H1 (cell line): ENCODE results near the gene NHP2. TPM values are rescaled to one million over a fixed set of nuclear protein-coding genes. Genes with fewer than 3 reads are reported as not detected.

Experiments
- CTCF ChIA-PET: fragments of 300-600 bp; sonication (Branson Sonifier 250); formaldehyde crosslinking; loops from one replicate; lab custom pipeline; 2021; ENCODE audit not compliant: partially characterized antibody; lab: Charles Lee
- POLR2A ChIA-PET: fragments of 300-600 bp; sonication (Branson Sonifier 250); formaldehyde crosslinking; loops from one replicate; lab custom pipeline; 2021; ENCODE audit warnings: inconsistent platforms; ENCODE audit not compliant: partially characterized antibody; lab: Charles Lee
- DNase-seq, 2 experiments: peaks; one replicate each; pipeline versions ENCODE4 v3.0.0 to v3.0.0-alpha.2; 2010 to 2022; ENCODE audit warnings: low spot score in 2 of 2, low read depth in 1 of 2, mixed read lengths in 1 of 2
- FAIRE-seq: peaks from 2 replicates; lab custom pipeline; 2011; peaks lifted over from hg19 to GRCh38; lab: Jason Lieb, UNC
- H2AFZ ChIP-seq: 2 replicates; pipeline ENCODE4 v1.8.1; 2012; ENCODE audit warnings: low read length, inconsistent platforms
- H2AK5ac ChIP-seq: 2 replicates; pipeline ENCODE4 v1.6.1; 2013; ENCODE audit warnings: low read depth, low read length
- H2BK120ac ChIP-seq: replicated peaks from 2 replicates; pipeline ENCODE3; 2013; ENCODE audit warnings: low read depth, low read length, inconsistent platforms
- H2BK12ac ChIP-seq: 2 replicates; pipeline ENCODE4 v1.6.1; 2013; ENCODE audit warnings: low read depth, low read length
- H2BK15ac ChIP-seq: 2 replicates; pipeline ENCODE4 v1.6.1; 2013; ENCODE audit warnings: low read length
- H2BK20ac ChIP-seq: 2 replicates; pipeline ENCODE4 v1.6.1; 2013; ENCODE audit warnings: low read length
- H2BK5ac ChIP-seq: 2 replicates; pipeline ENCODE4 v1.6.1; 2013; ENCODE audit warnings: low read depth, low read length
- H3K14ac ChIP-seq: 2 replicates; pipeline ENCODE4 v1.6.1; 2013; ENCODE audit warnings: inconsistent platforms; ENCODE audit not compliant: insufficient read length
- H3K18ac ChIP-seq: 2 replicates; pipeline ENCODE4 v1.6.1; 2013; ENCODE audit warnings: low read length; ENCODE audit errors: extremely low read depth
- H3K23ac ChIP-seq: 2 replicates; pipeline ENCODE4 v1.6.1; 2013; ENCODE audit warnings: inconsistent platforms; ENCODE audit not compliant: insufficient read length
- H3K23me2 ChIP-seq: 2 replicates; pipeline ENCODE4 v1.6.1; 2013; ENCODE audit warnings: low read depth, low read length
- H3K27ac ChIP-seq: 2 replicates; pipeline ENCODE4 v1.6.1; 2011; ENCODE audit warnings: low read depth, low read length, inconsistent platforms
- H3K27me3 ChIP-seq, 4 experiments: replicated peaks in 1 of 4; 1 replicate in 1 of 4; 2 replicates in 3 of 4; pipeline versions ENCODE4 v1.6.1 to v1.8.1; 2011 to 2013; ENCODE audit warnings: low read length in 3 of 4, mild to moderate bottlenecking in 3 of 4, inconsistent platforms in 2 of 4, mixed read lengths in 2 of 4, moderate library complexity in 1 of 4; ENCODE audit not compliant: control insufficient read depth in 3 of 4, insufficient read depth in 3 of 4; ENCODE audit errors: extremely low read depth in 1 of 4
- H3K36me3 ChIP-seq, 4 experiments: 2 replicates each; pipeline versions ENCODE4 v1.6.1 to v1.8.1; 2011 to 2013; ENCODE audit warnings: mild to moderate bottlenecking in 4 of 4, low read length in 3 of 4, moderate library complexity in 2 of 4, control low read depth in 1 of 4, inconsistent platforms in 1 of 4; ENCODE audit not compliant: insufficient read depth in 4 of 4, control insufficient read depth in 2 of 4
- H3K4ac ChIP-seq: replicated peaks from 2 replicates; pipeline ENCODE3; 2013; ENCODE audit warnings: low read length, low read depth, mixed read lengths, inconsistent platforms; ENCODE audit not compliant: insufficient read length
- H3K4me1 ChIP-seq, 4 experiments: replicated peaks in 1 of 4; 1 replicate in 1 of 4; 2 replicates in 3 of 4; pipeline versions ENCODE4 v1.6.1 to v1.8.1; 2011 to 2013; ENCODE audit warnings: low read length in 3 of 4, inconsistent platforms in 2 of 4, mixed read lengths in 1 of 4; ENCODE audit not compliant: insufficient read depth in 4 of 4, control insufficient read depth in 3 of 4
- H3K4me2 ChIP-seq, 2 experiments: 2 replicates each; pipeline versions ENCODE4 v1.6.1 to v1.8.1; 2011 to 2013; ENCODE audit warnings: low read depth in 2 of 2, low read length in 2 of 2, control low read depth in 1 of 2, inconsistent platforms in 1 of 2, mild to moderate bottlenecking in 1 of 2; ENCODE audit not compliant: insufficient read depth in 1 of 2
- H3K4me3 ChIP-seq, 4 experiments: fragments of 200-600, 300-600 bp in 1 of 4; sonication (generic), shearing (Covaris generic), sonication (Bioruptor Twin) in 1 of 4; 2 replicates each; pipeline versions ENCODE4 v1.5.1 to v1.8.1; 2011 to 2016; ENCODE audit warnings: low read length in 4 of 4, low read depth in 3 of 4, control low read depth in 2 of 4, inconsistent platforms in 2 of 4, mild to moderate bottlenecking in 2 of 4, mixed read lengths in 1 of 4, moderate library complexity in 1 of 4; ENCODE audit not compliant: insufficient read depth in 2 of 4; ENCODE audit errors: extremely low read depth in 1 of 4
- H3K56ac ChIP-seq: replicated peaks from 2 replicates; pipeline ENCODE3; 2013; ENCODE audit warnings: low read depth, mild to moderate bottlenecking, mixed read lengths, low read length, inconsistent platforms; ENCODE audit not compliant: insufficient read length
- H3K79me1 ChIP-seq: 2 replicates; pipeline ENCODE4 v1.6.1; 2013; ENCODE audit warnings: low read depth, low read length, control low read depth
- H3K79me2 ChIP-seq, 2 experiments: 2 replicates each; pipeline versions ENCODE4 v1.6.1 to v1.8.1; 2012 to 2013; ENCODE audit warnings: low read length in 2 of 2, mild to moderate bottlenecking in 2 of 2, inconsistent platforms in 1 of 2; ENCODE audit not compliant: insufficient read depth in 2 of 2, control insufficient read depth in 1 of 2
- H3K9ac ChIP-seq, 4 experiments: replicated peaks in 1 of 4; 1 replicate in 1 of 4; 2 replicates in 3 of 4; pipeline versions ENCODE4 v1.6.1 to v1.8.1; 2011 to 2013; ENCODE audit warnings: low read depth in 3 of 4, low read length in 3 of 4, control low read depth in 2 of 4, mild to moderate bottlenecking in 2 of 4, moderate library complexity in 2 of 4, inconsistent platforms in 1 of 4; ENCODE audit errors: extremely low read depth in 1 of 4
- H3K9me3 ChIP-seq, 2 experiments: 2 replicates each; pipeline versions ENCODE4 v1.6.1 to v1.8.1; 2012 to 2013; ENCODE audit warnings: mild to moderate bottlenecking in 2 of 2, moderate library complexity in 2 of 2, control low read depth in 1 of 2, inconsistent platforms in 1 of 2, low read depth in 1 of 2, low read length in 1 of 2, mixed read lengths in 1 of 2; ENCODE audit not compliant: insufficient read depth in 2 of 2
- H4K20me1 ChIP-seq, 2 experiments: replicated peaks in 1 of 2; 2 replicates each; pipeline versions ENCODE3 to v1.8.1; 2011 to 2013; ENCODE audit warnings: inconsistent platforms in 2 of 2, low read length in 2 of 2, mild to moderate bottlenecking in 1 of 2; ENCODE audit not compliant: insufficient read depth in 2 of 2, control insufficient read depth in 1 of 2
- H4K5ac ChIP-seq: 2 replicates; pipeline ENCODE4 v1.6.1; 2013; ENCODE audit warnings: low read length, low read depth, mixed read lengths, inconsistent platforms; ENCODE audit not compliant: insufficient read length
- H4K8ac ChIP-seq: 2 replicates; pipeline ENCODE4 v1.8.0; 2013; ENCODE audit warnings: mild to moderate bottlenecking, moderate library complexity, low read length, inconsistent platforms; ENCODE audit not compliant: insufficient read depth; ENCODE audit errors: extremely low read depth
- H4K91ac ChIP-seq: replicated peaks from 2 replicates; pipeline ENCODE3; 2013; ENCODE audit warnings: low read length, mixed read lengths, inconsistent platforms; ENCODE audit not compliant: insufficient read length
- CHD1 ChIP-seq: IDR thresholded peaks from 2 replicates; pipeline ENCODE4 v1.6.1; 2012; ENCODE audit warnings: low read depth, low read length, improper control_type of control experiment
- E2F6 ChIP-seq: IDR thresholded peaks from 2 replicates; pipeline ENCODE4 v1.6.1; 2012; ENCODE audit warnings: inconsistent platforms
- EGR1 ChIP-seq: IDR thresholded peaks from 2 replicates; pipeline ENCODE4 v1.6.1; 2011; ENCODE audit warnings: low read depth, low read length, borderline replicate concordance
- FOSL1 ChIP-seq: IDR thresholded peaks from 2 replicates; pipeline ENCODE4 v1.6.1; 2011; ENCODE audit warnings: mild to moderate bottlenecking, low read depth, low read length, moderate library complexity; ENCODE audit not compliant: insufficient read depth
- JUND ChIP-seq: IDR thresholded peaks from 2 replicates; pipeline ENCODE4 v1.6.1; 2011; ENCODE audit warnings: mild to moderate bottlenecking, improper control_type of control experiment, low read length
- KDM1A ChIP-seq: fragments of 200-600, 300-600 bp; sonication (generic); IDR thresholded peaks from 2 replicates; pipeline ENCODE4 v1.7.1; 2016; ENCODE audit warnings: mild to moderate bottlenecking, low read length, borderline replicate concordance
- PHF8 ChIP-seq: fragments of 200-600 bp; sonication (generic); conservative IDR thresholded peaks from 2 replicates; pipeline ENCODE4 v1.7.1; 2012; ENCODE audit warnings: low read depth, mild to moderate bottlenecking, inconsistent platforms, low read length, moderate library complexity
- POLR2AphosphoS5 ChIP-seq: IDR thresholded peaks from 2 replicates; pipeline ENCODE4 v1.6.1; 2011; ENCODE audit warnings: low read depth, low read length
- SP1 ChIP-seq: IDR thresholded peaks from 2 replicates; pipeline ENCODE4 v1.6.1; 2011; ENCODE audit warnings: low read depth, low read length
- TAF1 ChIP-seq: IDR thresholded peaks from 2 replicates; pipeline ENCODE4 v1.6.1; 2011; ENCODE audit warnings: mild to moderate bottlenecking, low read depth, low read length
- TBP ChIP-seq: IDR thresholded peaks from 2 replicates; pipeline ENCODE4 v1.6.1; 2011; ENCODE audit warnings: low read depth, low read length, improper control_type of control experiment
- TCF12 ChIP-seq: IDR thresholded peaks from 2 replicates; pipeline ENCODE4 v1.6.1; 2011; ENCODE audit warnings: low read depth, mild to moderate bottlenecking, low read length
- WGBS, 2 experiments: shearing (Covaris generic) in 1 of 2; methylation state at CpG; one replicate each; pipeline versions ENCODE4 v1.1.6 to v1.1.7; 2013 to 2015; ENCODE audit warnings: low lambda C conversion rate in 2 of 2, mixed read lengths in 2 of 2, inconsistent platforms in 1 of 2, low coverage in 1 of 2, missing lambda C conversion rate in 1 of 2; ENCODE audit not compliant: insufficient replicate concordance in 2 of 2, insufficient coverage in 1 of 2, insufficient read length in 1 of 2; ENCODE audit errors: extremely low coverage in 1 of 2, missing lambda C conversion rate in 1 of 2; 5-methylcytosine and 5-hydroxymethylcytosine counted together
- polyA plus RNA-seq, 7 experiments: library from polyadenylated mRNA; depleted of rRNA in 3 of 7; stranded (reverse) in 5 of 7; unstranded in 2 of 7; fragments of >200 nt in 5 of 7; fragments of 200-250 nt in 2 of 7; gene quantifications; 1 replicate in 5 of 7; 2 replicates in 1 of 7; 4 replicates in 1 of 7; pipeline versions ENCODE4 v1.2.1 to v1.2.3, GENCODE V29; 2011 to 2013; ENCODE audit warnings: missing spikeins in 2 of 7, mixed read lengths in 2 of 7
- total RNA-seq: library from RNA; stranded (reverse); fragmentation: NEBNext Ultra II Directional; extraction: Animal tissue kit (Norgen Biotek cat#: 25700); gene quantifications from 2 replicates; pipeline ENCODE4 v1.2.1, GENCODE V29; 2021

Gene NHP2
- total and polyA plus RNA-seq, 2 of the 8 experiments (the other 6 are each of a cell fraction or from before 2014, with no cell fraction given): 241 to 263 TPM

DNA sequence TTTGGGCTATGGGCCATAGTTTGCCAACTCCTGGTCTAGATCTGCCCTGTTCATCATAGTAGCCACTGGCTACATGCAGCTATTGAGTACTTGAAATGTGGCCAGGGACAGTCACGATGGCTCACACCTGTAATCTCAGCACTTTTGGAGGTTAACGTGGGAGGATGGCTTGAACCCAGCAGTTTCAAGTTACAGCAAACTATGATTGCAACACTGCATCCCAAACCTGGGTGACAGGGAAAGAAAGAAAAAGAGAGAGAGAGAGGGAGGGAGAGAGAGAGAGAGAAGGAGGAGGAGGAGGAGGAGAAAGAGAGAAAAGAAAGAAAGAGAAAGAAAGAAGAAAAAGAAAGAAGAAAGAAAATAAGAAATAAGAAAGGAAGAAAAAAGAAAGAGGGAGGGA lies 38.6 kb upstream of the NHP2 start:
- H4K8ac ChIP-seq: no peak overlapping the region
- no peaks in the 10 kb centered on the region for H3K36me3 ChIP-seq
- H2AFZ ChIP-seq: no peak overlapping the region
- H2BK15ac ChIP-seq: peak overlapping the region; percentile 31; the same call in 1 of the 2 replicates
- H3K79me1 ChIP-seq: no peaks in the 10 kb centered on the region
- no peak overlapping the region for H2BK120ac ChIP-seq
- no peak for FAIRE-seq
- H2AK5ac ChIP-seq: no peak overlapping the region
- H3K9ac ChIP-seq: no peak overlapping the region
- no peaks in the 10 kb centered on the region for H3K79me2 ChIP-seq
- H3K14ac ChIP-seq: no peak overlapping the region
- H4K5ac ChIP-seq: no peak overlapping the region
- H3K23me2 ChIP-seq: no peaks in the 10 kb centered on the region
- peaks cover 0 to 8% of the 10 kb centered on the region in 2 experiments; a peak in 2 of 4 replicates for H3K9me3 ChIP-seq
- H3K23ac ChIP-seq: no peak overlapping the region
- no peak overlapping the region for H3K4me2 ChIP-seq
- H3K4me1 ChIP-seq: peaks cover 0 to 10% (median 3%) of the 10 kb centered on the region in 4 experiments; a peak in 3 of 7 replicates
- no peak overlapping the region for H3K18ac ChIP-seq
- no peak overlapping the region for H2BK20ac ChIP-seq
- POLR2A ChIA-PET: interaction anchor here (31.3 to 38.5 kb wide), 2 partner anchors 8 to 11 kb away, joined by 985 read pairs; partner anchors contain the start of genes GMCL2 and HNRNPAB
- H3K4ac ChIP-seq: no peak overlapping the region
- no peak for TF ChIP-seq SP1
- no peak for TF ChIP-seq PHF8
- no peak for TF ChIP-seq JUND
- no peak for TF ChIP-seq EGR1
- TF ChIP-seq POLR2AphosphoS5: no peak
- no peak for TF ChIP-seq TBP
- TF ChIP-seq KDM1A: no peak
- TF ChIP-seq TAF1: no peak
- no peak for TF ChIP-seq E2F6
- no peak for TF ChIP-seq TCF12
- TF ChIP-seq FOSL1: no peak
- no peak for TF ChIP-seq CHD1
- TF ChIP-seq, all 59 proteins: peak for 0
- H4K91ac ChIP-seq: no peak overlapping the region
- no peak overlapping the region for H3K56ac ChIP-seq
- CTCF ChIA-PET: interaction anchor here (0.5 to 1.6 kb wide), 3 partner anchors 8 to 10 kb away, joined by 3 read pairs; no protein-coding TSS in a partner anchor
- WGBS, 2 experiments: 90% methylated on average over 2 of the region's 2 CpGs; no CpG with 5 or more reads in 1 of the 2 experiments
- H4K20me1 ChIP-seq: no peaks in the 10 kb centered on the region
- no peak overlapping the region for H3K4me3 ChIP-seq
- H3K27me3 ChIP-seq: no peaks in the 10 kb centered on the region; a peak in 1 of 7 replicates
- H3K27ac ChIP-seq: no peak overlapping the region
- no peak overlapping the region for H2BK5ac ChIP-seq
- no peak overlapping the region for H2BK12ac ChIP-seq
- DNase-seq: no peak
